Hindlimb muscle (tissue), 1 donor: ENCODE measurements around the gene ITPR2. TPM values are rescaled to one million over a fixed set of nuclear protein-coding genes. Genes with fewer than 3 reads are reported as not detected.

Source experiments
- DNase-seq: peaks from one replicate; pipeline ENCODE4 v3.0.0-alpha.2; 2013
- polyA plus RNA-seq: library from polyadenylated mRNA; unstranded; fragments of 120-200 nt; gene quantifications from one replicate; pipeline ENCODE4 v1.2.1, GENCODE V29; 2013; ENCODE audit not compliant: insufficient read length

The ITPR2 gene
- polyA plus RNA-seq, 1 donor = 3.8 TPM

DNA sequence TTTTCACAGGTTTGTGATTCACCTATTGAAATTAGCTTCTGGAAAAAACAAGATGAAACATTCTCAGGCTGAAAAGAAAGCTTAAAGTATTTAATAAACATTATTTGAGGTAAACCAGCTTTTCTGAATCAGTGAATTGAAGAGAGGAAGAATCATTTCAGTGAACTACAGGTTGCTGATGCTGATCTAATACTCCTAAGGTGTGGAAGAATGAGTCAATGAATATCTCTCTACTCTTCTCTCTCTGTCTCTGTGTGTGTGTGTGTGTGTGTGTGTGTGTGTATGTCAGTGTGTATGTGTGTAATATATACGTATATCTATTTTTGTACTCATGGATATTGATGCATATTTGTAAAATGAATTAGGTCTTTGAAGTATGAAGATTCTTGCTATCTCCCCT is 325.4 kb downstream of the ITPR2 start:
- no peak for DNase-seq

DNA sequence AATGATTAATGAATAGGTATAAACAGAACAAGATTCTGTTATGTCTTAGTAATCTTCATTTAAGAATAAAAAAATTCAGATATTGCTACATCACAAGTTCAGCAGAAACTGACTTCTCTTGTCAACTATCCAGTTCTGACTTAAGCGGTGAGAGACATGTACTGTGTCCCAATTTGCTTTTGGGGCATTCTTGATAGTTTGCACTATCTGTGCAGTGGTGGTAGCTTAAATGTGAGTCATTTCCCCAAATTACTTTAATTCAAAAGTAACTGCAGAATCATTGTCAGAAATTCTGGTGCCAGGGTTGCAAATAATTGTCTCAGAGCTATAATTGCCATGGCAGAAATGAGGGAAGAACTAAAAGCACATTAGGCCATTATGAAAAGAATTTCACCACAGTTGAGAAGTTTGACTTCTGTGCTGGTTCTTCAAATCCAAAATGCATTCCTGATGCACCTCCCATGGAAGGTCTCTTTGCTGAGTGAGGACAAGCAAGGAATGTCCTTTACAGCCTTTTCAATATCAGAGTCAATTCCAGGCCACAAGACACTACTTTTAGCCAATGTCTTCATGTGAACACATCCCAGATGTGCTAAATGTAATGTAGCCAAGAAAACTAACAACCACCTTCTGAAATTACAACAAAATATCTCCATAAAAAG is 332.9 kb downstream of the ITPR2 start:
- no peak for DNase-seq

DNA sequence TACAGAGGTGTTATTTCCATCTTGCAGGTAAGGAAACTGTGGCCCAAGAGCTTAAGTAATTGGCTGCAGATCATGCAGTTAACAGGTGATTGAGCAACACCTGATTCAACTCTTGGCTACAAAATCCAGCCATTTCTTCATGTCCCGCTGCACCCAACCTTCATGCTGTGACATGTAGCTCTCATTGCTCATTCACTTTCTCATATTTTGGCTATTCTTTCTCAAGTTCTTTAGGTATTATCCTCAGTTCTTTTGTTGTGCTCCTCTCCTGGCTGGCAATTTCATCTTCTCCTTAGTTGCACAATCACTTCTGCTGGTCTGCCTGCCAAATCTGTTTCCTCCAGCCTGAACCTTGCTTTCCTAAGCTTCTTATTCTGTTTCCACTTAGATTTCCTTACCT is 336.8 kb downstream of the ITPR2 start:
- no peak for DNase-seq

DNA sequence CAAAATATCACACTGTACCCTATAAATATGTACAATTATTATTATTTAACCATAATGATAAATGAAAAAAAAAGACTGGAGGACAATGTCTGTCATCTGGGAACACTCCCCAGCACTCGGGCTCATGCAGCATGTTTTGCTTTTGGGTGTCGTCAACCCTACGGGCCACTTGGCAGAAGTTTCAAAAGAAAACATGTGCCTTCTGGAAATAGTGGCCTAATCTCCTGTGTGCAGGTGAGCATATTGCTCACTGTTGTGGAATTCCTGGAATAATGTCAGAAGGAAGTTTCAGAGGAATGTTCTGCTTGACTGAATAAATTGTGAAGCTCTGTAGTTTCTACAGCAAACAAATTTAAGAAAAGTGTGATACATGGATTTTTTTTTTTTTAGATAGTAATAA is 339.3 kb downstream of the ITPR2 start:
- no peak for DNase-seq

DNA sequence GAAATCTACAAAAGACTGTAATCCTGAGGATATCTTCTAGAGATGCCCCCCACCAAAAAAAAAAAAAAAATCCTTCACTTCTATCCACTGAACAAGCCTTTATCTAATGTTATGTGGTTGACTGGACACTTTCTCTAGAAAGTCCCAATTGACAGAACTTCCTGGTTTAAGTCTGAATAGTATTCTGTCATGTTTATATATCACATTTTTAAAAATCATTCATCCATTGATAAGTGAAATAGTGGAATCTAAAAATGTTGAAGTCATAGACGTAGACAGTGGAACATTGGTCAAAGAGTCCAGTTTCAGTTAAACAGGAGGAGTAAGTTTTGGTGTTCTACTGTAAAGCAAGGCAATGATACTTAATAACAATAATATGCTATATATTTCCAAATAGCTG is 340.6 kb downstream of the ITPR2 start:
- no peak for DNase-seq

DNA sequence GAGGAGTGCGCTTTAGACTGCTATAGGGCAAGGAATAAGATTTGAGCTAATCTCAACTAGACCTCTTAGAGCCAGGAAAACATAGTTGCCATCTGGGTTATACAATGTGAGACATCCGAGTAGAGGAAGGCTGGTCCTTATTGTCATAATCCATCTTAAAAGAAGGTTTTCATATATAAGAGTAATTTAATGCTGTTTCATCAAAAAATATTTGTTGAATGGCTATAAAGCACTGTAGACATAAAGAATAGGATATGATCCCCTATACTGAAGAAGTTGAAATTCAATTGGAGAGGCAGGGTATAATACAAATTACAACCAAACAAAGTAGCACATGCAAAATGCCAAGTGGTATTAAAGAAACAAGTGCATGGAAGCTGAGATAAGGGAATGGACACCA is 343.1 kb downstream of the ITPR2 start:
- no peak for DNase-seq

DNA sequence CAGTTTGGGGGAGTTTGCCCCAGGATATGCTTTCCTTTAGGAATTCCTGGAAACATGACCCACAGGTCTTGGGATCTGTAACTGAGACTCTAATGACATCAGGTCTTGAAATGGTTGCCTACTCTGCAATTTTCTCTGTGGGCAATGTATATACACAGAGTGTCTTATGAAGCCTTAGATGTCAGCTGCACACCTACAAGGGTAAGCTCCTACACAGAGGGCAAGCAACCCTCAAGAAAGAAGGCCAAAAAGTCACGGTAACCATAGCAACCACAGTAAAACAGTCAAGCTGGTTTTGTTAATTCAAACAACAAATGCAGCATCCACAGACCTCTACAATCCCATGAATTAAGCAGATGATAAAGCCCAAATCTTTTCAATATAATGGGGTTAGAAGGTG is 344.6 kb downstream of the ITPR2 start:
- no peak for DNase-seq

DNA sequence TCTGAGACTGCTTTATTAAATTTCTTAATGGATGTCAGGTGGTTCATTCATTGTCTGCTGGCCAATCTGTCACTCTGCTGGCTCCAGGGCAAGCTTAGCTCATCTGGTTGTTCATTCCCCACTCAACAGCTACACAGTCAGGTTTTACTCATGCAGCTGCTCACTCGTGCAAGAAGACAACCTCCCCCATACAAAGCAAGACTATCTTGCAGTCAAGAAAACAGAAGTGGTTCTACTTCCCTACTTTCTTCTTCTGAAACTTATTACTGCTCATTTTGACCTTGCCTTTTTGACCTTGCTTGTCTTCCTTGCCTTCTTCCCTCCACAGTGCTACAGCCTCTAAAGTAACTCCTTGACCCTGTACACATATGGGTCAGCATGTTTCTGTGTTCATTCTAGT is 359.7 kb downstream of the ITPR2 start:
- DNase-seq = no peak

DNA sequence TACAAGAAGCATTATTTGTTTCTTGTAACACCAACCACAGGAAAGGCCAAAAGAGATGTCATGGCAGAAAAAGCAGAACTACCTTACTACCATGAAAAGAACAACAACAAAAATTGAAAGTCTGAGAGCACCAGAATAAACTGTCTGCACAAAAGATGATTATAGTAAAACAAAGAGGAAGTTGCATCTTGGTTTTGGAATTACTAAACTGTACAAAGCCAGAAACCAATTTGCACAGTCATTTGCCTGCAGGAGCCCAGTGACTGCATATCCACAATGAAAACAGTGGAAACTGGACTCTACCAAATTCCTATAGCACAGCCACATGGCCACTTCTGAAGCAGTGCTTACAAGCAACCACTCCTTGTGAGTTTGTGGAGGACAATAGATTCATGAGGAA is 361.4 kb downstream of the ITPR2 start:
- DNase-seq = no peak

DNA sequence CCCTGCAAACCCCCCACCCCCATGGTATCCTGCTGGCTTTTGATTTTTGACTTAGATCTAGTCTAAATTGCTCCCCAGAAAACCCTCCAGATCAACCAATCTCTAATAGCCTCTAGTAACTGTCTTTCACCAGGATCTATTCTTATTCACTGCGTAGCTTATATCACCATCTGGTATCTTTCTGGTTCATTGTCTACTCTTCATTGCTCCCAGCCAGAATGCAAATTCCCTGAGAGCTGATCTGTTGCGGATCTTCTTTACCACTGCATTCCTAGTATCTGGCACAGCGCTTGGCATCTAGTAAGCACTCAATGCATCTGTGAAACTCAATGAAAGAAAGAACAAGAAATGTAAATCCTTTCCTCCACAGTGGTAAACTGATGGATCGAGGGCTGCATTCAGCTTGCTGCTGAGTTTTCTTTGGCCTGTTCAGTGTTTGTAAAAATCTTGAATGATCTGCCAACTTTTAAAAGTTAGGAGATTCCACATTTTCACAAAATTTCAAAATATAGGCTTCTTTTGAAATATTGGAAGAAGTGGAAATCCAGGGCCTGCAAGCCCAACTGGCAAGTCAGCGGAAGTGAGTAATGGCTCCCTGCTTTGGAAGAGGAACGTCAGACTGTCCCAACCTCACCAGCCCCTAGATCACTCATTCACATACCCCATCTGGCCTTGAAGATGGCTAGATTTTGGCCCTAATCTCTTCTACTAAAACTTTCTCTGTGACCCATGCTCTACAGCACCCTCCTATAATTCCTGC is 363.4 kb downstream of the ITPR2 start:
- DNase-seq = no peak

DNA sequence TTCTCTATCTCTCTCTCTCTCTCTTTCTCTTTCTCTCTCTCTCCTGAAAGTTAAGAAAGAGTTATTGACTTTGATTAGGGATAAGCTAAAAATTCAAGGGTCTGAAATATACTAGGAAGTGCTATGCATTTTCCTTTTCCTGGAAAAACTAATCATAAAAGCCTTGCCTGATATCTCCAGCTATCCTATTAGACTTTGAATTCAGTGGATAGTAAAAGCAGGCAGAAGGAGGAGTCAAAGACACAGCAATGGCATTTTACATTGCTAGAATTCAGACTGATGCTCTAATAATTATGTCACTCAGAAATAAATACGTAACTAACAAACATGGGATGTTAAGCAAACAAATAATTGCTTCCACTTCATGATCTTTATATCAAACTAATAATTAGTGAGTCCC is 365.6 kb downstream of the ITPR2 start:
- no peak for DNase-seq

DNA sequence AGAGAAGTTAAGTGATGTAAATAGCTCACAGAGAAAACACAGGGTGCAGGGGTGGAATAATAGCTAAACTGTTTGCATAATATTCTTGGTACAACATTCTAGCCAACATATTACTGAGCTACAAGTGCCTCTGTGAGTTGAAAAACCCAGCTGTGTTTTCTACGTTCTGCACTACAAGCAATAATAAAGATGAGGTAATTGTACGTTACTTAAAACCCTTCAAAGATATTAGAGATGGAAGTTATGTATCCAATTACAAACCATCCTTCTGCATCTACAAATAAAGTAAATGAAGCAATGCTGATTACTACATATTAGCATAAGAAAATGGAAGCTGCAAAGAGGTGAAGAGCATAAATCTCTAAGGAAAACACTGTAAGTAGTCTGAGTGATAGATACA is 366.3 kb downstream of the ITPR2 start:
- DNase-seq = no peak

DNA sequence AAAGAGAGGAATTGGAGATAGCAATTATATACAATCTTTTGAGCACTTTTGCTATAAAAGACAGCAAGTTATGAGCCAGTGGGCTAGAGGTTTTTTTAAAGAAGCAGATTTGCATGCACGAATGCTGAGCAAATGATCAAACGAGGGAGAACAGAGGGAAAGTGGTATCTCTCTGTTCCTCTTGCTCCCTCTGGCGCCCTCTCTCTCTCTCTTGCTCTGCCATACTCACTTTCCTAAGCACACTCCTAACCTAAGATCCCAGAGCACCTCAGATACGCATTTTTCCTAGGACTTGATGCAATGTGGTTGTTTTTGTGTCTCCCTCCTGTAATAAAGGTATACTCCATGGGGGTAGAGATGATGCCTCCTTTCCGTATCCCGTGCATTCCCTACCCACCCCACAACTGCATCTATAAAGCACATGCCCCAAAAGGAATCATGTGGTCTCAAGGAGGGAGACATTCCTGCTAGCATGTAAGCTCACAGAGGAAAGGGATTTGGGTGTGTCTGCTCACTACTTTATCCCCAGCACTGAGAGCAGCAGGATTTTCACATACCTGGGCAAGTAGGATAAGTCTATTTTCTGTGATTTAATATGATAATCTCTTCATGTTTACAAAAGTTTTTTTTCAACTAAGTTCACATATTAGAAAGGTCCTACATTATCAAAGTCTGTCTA is 367.4 kb downstream of the ITPR2 start:
- DNase-seq = no peak

DNA sequence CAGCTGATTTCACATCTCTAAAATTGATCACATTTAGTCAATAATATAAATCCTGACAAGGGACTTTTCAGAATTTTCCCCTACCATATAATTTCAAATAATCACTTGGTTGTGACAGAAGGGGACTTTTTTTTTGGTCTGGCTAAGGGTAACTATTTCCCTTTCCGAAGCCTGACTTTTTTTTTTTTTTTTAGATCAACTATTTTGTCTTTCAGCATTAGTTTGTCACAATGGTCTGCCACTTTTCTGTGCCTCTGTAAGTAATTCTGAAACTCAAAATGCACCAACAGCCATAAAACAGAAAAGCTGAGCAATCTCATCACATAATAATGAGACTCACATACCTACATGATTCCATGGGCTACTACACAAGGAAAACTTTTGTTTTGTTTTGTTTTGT is 371.2 kb downstream of the ITPR2 start:
- no peak for DNase-seq

DNA sequence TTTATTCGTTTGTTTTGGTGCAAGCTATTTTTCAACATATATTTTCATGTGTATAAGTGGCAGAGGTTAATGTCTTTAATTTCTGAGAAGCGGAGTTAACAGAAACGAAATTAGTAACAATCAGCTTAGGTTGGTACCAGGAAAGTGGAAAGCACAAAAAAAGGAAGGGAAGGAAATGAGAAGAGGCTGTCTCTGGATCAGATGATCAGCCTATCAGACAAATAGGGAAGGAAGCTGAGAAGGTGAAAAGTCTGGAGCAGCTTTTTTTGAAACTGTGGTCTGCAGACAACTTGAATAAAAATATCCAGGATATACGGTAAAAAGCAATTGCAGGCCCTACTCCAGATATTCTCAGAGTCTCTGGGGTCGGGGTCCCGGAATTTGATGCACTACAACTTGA is 372.6 kb downstream of the ITPR2 start:
- no peak for DNase-seq

DNA sequence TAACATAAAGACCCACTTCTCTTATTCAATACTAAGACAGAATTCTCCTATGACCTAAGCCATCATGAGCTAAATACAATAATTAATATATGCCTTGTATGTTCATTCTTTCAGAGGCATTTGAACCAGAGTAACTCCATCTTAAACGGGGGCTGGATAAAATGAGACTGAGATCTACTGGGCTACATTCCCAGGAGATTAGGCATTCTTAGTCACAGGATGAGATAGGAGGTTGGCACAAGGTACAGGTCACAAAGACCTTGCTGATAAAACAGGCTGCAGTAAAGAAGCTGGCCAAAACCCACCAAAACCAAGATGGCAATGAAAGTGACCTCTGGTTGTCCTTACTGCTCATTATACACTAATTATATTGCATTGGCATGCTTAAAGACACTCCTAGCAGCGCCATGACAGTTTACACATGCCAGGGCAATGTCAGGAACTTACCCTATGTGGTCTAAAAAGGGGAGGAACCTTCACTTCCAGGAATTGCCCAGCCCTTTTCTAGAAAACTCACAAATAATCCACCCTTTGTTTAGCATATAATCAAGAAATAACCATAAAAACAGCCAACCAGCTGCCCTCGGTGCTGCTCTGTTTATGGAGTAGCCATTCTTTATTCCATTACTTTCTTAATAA is 376.9 kb downstream of the ITPR2 start:
- DNase-seq = no peak

DNA sequence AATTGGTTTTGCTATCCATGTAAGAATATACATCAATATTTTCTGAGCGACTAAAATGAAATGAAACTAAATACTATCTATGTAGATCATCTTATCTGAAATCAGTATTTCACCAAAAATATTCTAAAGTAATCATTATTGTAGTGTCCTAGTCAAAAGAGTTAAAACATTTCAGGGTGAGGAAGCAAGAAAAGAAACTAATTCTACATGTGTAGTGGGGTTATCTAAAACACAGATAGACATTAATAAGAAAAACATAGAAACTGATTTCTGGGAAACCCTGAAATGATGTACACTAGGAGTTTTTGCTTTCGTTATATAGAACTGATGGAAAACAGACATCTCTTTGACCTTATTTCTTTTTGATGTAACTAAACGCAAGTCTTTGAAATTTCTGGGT is 379.7 kb downstream of the ITPR2 start:
- no peak for DNase-seq

DNA sequence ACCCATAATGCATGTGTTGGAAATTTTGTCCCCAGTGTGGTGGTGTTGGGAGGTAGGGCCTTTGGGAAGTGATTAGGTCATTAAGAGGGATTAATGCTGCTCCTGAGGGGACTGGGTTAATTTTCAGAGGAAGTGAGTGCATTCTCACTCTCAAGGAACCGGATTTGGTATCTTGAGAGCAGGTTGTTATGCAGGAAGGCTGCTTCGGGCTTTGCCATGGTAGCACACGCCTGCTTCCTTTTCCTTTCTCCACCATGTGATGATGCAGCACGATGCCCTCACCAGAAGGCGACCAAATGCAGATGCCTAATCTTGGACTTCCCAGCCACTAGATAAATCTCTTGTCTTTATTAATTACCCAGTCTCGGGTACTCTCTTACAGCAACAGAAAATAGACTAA is 380.5 kb downstream of the ITPR2 start:
- no peak for DNase-seq

DNA sequence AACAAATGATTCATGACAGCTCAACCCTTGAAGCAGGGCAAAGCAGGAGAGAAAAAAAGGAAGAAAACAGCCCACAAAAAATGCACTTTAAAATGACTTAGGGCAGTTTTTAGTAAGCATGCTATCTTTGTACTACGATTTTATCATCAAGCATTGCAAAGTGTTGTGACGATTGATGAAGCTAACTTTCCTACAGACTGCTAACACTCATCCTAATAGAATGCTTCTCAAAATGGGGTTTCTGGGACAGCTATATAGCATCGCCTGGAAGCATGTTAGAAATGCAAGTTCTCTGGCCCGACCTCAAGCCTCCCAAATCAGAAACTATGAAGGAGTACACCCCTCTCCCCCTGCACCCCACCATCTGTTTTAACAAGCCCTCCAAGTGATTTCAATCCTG is 381.2 kb downstream of the ITPR2 start:
- no peak for DNase-seq

DNA sequence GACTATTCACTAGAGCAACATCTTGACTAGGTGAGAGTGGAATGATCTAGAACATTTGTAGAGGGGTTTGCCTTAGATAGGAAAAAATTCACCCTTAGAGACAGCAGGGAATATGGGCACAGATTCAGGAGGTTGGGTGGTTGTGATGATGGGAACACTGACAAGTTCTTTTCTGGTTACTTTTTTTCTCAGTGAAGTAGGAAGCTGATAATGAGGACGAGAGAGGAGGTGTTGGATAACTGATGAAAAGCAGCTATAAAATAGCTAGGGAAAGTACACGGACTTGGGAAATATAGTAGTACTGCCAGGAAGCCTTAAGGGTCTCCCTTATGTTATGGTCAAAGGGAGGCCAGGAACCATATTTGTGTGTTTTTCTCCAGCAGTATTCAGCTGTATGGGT is 387.1 kb downstream of the ITPR2 start:
- no peak for DNase-seq

DNA sequence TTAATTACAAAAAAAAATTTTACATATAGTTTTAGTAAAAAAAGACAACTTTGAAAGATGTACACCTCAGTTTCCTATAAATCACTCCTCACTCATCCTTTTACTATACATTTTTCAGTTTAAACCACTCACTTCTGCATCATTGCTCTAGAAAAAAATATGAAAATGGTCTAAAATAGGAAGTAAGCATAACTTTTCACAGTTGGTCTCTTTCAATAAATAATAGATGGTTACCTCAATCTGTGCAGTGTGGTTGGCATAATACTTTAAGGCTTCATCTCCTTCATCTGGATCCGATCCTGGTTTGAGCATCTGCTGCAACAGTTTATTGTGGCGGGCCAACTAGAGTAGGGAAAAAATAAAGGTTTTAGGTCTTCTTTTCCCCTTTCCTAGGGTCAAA is 389.7 kb downstream of the ITPR2 start:
- DNase-seq = no peak

DNA sequence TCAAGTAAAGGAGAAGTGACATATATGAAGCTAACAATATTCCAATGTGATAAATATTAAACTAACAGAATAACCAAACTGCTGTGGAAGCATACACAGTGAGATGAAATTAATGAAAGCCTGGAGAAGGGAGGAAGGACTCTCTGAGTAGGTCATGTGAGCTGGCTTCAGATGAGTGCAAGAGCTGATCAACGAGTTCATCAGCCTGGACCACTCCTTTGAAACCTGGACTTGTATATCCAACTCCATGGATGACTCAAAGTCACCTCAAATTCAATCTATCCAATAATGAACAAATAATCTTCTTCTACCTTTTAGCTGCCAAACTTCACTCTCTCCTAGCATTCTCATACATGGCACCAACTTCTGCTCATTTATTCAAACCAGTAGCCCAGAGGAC is 391.6 kb downstream of the ITPR2 start:
- no peak for DNase-seq

DNA sequence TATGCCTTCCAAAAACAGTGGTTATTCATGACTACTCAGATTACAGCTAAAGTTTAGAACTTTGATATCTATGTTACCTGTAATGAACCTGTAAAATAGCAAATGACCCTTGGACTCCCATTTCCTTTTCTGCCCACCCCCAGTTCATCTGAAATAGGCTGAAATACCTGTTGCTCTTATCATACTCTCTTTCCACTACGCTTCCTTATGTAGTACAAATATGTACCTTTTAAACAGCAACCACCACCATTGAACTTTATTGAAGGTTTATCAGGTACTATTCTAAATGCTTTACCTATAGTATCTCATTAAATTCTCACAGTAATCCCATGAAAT is 398.0 kb downstream of the ITPR2 start:
- no peak for DNase-seq
